A673 (cell line): ENCODE data around the gene BET1. TPM values are rescaled to one million over a fixed set of nuclear protein-coding genes. Genes with fewer than 3 reads are reported as not detected.

ENCODE experiments used
- BruUV-seq: library from RNA; stranded (reverse); fragments of 400-500 nt; replicated peaks from 2 replicates; lab custom pipeline; 2021; lab: Mats Ljungman, UMichigan
- CTCF ChIA-PET: fragments of 300-600 bp; sonication (Branson Sonifier 250); formaldehyde crosslinking; loops from one replicate; lab custom pipeline; 2022; ENCODE audit warnings: antibody characterized with exemption; lab: Charles Lee
- POLR2A ChIA-PET: fragments of 300-600 bp; sonication (Branson Sonifier 250); formaldehyde crosslinking; loops from one replicate; lab custom pipeline; 2022; ENCODE audit warnings: antibody characterized with exemption; ENCODE audit not compliant: low non-redundant PET; lab: Charles Lee
- DNase-seq: peaks from one replicate; pipeline ENCODE4 v3.0.0-alpha.2; 2015; ENCODE audit warnings: low spot score
- H3K27ac ChIP-seq: fragments of 200-600 bp; sonication (generic); 2 replicates; pipeline ENCODE4 v1.5.1; 2016; ENCODE audit warnings: mixed run types, low read depth, mild to moderate bottlenecking, mixed read lengths, antibody characterized with exemption, low read length; ENCODE audit not compliant: poor library complexity, severe bottlenecking
- H3K27me3 ChIP-seq: fragments of 200-600 bp; sonication (generic); replicated peaks from 2 replicates; pipeline ENCODE4 v1.6.1; 2017; ENCODE audit warnings: mixed run types, low read depth, mild to moderate bottlenecking, mixed read lengths, antibody characterized with exemption, low read length; ENCODE audit not compliant: insufficient read depth, poor library complexity
- H3K36me3 ChIP-seq: fragments of 200-600 bp; sonication (generic); 2 replicates; pipeline ENCODE4 v1.6.1; 2016; ENCODE audit warnings: mixed run types, mild to moderate bottlenecking, mixed read lengths, antibody characterized with exemption, low read length; ENCODE audit not compliant: insufficient read depth, poor library complexity, severe bottlenecking
- H3K4me1 ChIP-seq: fragments of 200-600 bp; sonication (generic); 2 replicates; pipeline ENCODE4 v1.6.1; 2017; ENCODE audit warnings: mixed run types, mild to moderate bottlenecking, mixed read lengths, antibody characterized with exemption, low read length; ENCODE audit not compliant: insufficient read depth, poor library complexity, severe bottlenecking
- H3K4me3 ChIP-seq: fragments of 200-600 bp; sonication (generic); 2 replicates; pipeline ENCODE4 v1.5.1; 2016; ENCODE audit warnings: low read depth, mixed run types, mild to moderate bottlenecking, mixed read lengths, low read length; ENCODE audit not compliant: poor library complexity, severe bottlenecking
- H3K9me3 ChIP-seq: fragments of 200-600 bp; sonication (generic); 2 replicates; pipeline ENCODE4 v1.6.1; 2016; ENCODE audit warnings: mixed run types, low read depth, mild to moderate bottlenecking, mixed read lengths, antibody characterized with exemption, low read length; ENCODE audit not compliant: poor library complexity, severe bottlenecking
- EZH2 ChIP-seq: fragments of 200-600 bp; sonication (generic); IDR thresholded peaks from 2 replicates; pipeline ENCODE4 v1.6.1; 2017; ENCODE audit warnings: borderline replicate concordance, low read depth, mild to moderate bottlenecking, mixed read lengths, antibody characterized with exemption, low read length; ENCODE audit not compliant: poor library complexity, severe bottlenecking
- intact Hi-C: fragments of 100-400 bp; cut with micrococcal nuclease; formaldehyde crosslinking; loops from one replicate; pipeline ENCODE4 v1.10.0; 2022; ENCODE audit not compliant: unreplicated experiment
- total RNA-seq: library from RNA; stranded (reverse); gene quantifications from 2 replicates; pipeline ENCODE4 v1.2.3, GENCODE V29; 2021
- TF ChIP-seq, protein P1 (sequence below): fragments of 300-800, 200-600 bp; sonication (generic); conservative IDR thresholded peaks from 2 replicates; pipeline ENCODE4 v1.5.1; 2017; ENCODE audit warnings: low read depth, mild to moderate bottlenecking, antibody characterized with exemption, low read length, moderate library complexity, mixed read lengths

BET1 gene
- total RNA-seq, 1 experiment from 2014 or later, result 19.2 TPM

DNA sequence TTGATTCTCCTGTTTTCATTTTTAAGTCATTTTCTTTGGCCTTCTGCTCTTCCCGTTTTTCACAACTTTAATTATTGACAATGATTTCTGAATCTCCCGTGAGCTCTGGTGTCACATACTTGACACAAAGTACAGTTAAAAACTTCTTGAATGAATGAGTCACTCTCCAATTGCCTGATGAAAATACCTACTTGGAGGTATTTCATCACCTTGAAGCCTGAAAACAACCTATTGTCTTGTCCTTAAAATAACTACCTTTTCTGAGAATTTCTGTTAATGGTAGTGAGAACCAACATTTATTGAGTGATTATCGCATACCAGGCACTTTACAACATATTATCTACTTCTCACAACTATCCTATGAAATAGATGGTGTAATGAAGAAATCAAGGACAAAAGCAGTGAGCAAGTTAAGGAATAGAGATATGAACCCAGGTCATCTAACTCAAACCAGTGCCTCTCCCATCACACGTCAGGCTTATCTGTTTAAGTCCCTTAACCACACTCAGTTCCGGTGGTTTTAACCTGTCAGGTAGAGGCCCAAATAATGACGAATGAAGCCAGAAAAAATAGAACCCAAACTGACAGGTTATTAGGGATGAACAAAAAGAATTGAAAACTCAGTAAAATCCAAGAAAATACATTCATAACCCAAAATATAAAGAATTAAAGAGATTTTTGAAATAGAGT lies 11.6 kb downstream of the BET1 start:
- Histone ChIP-seq H3K9me3 (no peaks in the 10 kb centered on the region), H3K4me1 (no peaks in the 10 kb centered on the region), H3K36me3 (peaks cover 10% of the 10 kb centered on the region), H3K4me3 (no peak overlapping the region), H3K27ac (no peak overlapping the region), H3K27me3 (no peaks in the 10 kb centered on the region)
- CTCF ChIA-PET, result no interaction called here
- intact Hi-C loops, result no loop called here
- TF ChIP-seq EZH2, result no peak
- TF ChIP-seq, protein P1, sequence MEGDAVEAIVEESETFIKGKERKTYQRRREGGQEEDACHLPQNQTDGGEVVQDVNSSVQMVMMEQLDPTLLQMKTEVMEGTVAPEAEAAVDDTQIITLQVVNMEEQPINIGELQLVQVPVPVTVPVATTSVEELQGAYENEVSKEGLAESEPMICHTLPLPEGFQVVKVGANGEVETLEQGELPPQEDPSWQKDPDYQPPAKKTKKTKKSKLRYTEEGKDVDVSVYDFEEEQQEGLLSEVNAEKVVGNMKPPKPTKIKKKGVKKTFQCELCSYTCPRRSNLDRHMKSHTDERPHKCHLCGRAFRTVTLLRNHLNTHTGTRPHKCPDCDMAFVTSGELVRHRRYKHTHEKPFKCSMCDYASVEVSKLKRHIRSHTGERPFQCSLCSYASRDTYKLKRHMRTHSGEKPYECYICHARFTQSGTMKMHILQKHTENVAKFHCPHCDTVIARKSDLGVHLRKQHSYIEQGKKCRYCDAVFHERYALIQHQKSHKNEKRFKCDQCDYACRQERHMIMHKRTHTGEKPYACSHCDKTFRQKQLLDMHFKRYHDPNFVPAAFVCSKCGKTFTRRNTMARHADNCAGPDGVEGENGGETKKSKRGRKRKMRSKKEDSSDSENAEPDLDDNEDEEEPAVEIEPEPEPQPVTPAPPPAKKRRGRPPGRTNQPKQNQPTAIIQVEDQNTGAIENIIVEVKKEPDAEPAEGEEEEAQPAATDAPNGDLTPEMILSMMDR, result no peak
- no TSS peak for BruUV-seq
- DNase-seq, result no peak
- POLR2A ChIA-PET, result no interaction called here

DNA sequence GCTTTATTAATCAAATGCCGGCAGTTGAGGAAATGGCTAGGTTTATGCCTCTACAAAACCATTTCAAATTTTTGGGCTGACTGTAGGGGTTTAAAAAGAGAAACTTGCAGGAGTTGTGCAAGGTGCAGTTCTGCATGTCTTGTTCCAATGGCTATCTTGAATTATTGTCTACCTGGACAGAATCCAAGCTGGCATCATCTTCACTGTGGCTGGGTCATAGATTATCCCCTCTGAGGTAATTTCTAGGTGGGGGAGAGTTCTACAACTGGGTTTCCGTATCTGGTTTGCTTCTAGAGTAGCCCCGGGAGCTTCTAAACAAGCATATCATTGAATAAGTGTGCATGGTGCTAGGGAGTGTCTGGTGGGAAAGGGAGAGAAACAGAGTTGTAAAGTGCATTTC lies 16.9 kb downstream of the BET1 start:
- POLR2A ChIA-PET, result interaction anchor here (0.5 kb wide), 1 partner anchor 30 kb away, joined by 3 read pairs; no protein-coding TSS in a partner anchor
- H3K36me3 ChIP-seq, result no peaks in the 10 kb centered on the region
- intact Hi-C loops, result no loop called here

DNA sequence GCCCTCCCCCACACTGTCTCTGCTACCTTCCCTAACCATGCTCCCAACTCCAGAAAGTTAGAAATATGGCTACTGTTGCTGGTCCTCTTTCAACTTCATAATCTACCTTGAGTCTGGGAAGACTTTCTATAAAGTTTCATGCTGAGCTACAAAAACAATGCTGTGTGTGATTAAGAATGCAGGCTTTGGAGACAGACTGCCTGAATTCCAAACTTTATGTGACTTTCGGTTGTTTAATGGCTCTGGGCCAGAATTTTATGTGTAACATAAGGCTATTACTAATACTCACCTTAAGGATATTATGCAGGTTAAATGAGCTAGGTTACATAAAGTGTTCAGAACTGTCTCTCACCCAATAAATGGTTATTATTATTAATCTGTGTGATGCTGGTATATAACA lies 19.1 kb downstream of the BET1 start:
- no TSS peak for BruUV-seq
- no peak overlapping the region for H3K4me3 ChIP-seq
- intact Hi-C loops, result no loop called here
- CTCF ChIA-PET, result no interaction called here
- POLR2A ChIA-PET, result no interaction called here
- H3K27me3 ChIP-seq, result no peaks in the 10 kb centered on the region
- DNase-seq, result no peak
- no peaks in the 10 kb centered on the region for H3K36me3 ChIP-seq
- H3K27ac ChIP-seq, result no peak overlapping the region
- no peaks in the 10 kb centered on the region for H3K4me1 ChIP-seq
- H3K9me3 ChIP-seq, result no peaks in the 10 kb centered on the region
- TF ChIP-seq EZH2, result no peak
- TF ChIP-seq, protein P1, result no peak

More for the DNA sequence above, 16.9 kb downstream of the BET1 start:
- Histone ChIP-seq H3K27ac (no peak overlapping the region), H3K4me1 (no peaks in the 10 kb centered on the region), H3K27me3 (no peaks in the 10 kb centered on the region), H3K9me3 (no peaks in the 10 kb centered on the region), H3K4me3 (no peak overlapping the region)
- no peak for TF ChIP-seq EZH2
- TF ChIP-seq, protein P1, result no peak
- no TSS peak for BruUV-seq
- CTCF ChIA-PET, result no interaction called here
- DNase-seq, result no peak
